RPMI7951 (cell line): ENCODE measurements around the gene KCNG4. TPM values are rescaled to one million over a fixed set of nuclear protein-coding genes. Genes with fewer than 3 reads are reported as not detected.

Experiments used
- DNase-seq: peaks from one replicate; pipeline ENCODE4 v3.0.0-alpha.2; 2012; ENCODE audit warnings: low read depth
- total RNA-seq: library from RNA; depleted of rRNA; stranded (reverse); fragments of >200 nt; shearing (Covaris generic); gene quantifications from 2 replicates; pipeline ENCODE4 v1.2.3, GENCODE V29; 2014; rRNA removed

The KCNG4 gene
- total RNA-seq, 1 experiment from 2014 or later: not detected

GRCh38 chr16:84183572-84183875 lies 56.3 kb downstream of the KCNG4 start:
- no peak for DNase-seq

GRCh38 chr16:84182680-84183571 lies 56.9 kb downstream of the KCNG4 start:
- no peak for DNase-seq

GRCh38 chr16:84182104-84182503 lies 57.7 kb downstream of the KCNG4 start:
- no peak for DNase-seq

- no peak for DNase-seq
Observed at GRCh38 chr16:84181144-84181915, 58.5 kb downstream of the KCNG4 start.

GRCh38 chr16:84180519-84181140 lies 59.2 kb downstream of the KCNG4 start:
- no peak for DNase-seq

GRCh38 chr16:84179612-84180320 lies 60.0 kb downstream of the KCNG4 start:
- no peak for DNase-seq

GRCh38 chr16:84178892-84179611 lies 60.8 kb downstream of the KCNG4 start:
- DNase-seq: no peak

- DNase-seq: no peak
Observed at GRCh38 chr16:84178146-84178765, 61.6 kb downstream of the KCNG4 start.

- no peak for DNase-seq
Observed at GRCh38 chr16:84177741-84178073, 62.1 kb downstream of the KCNG4 start.

- no peak for DNase-seq
Observed at GRCh38 chr16:84176192-84177053, 63.4 kb downstream of the KCNG4 start.

GRCh38 chr16:84175350-84176081 lies 64.3 kb downstream of the KCNG4 start:
- DNase-seq: no peak

GRCh38 chr16:84174396-84174795 lies 65.4 kb downstream of the KCNG4 start:
- no peak for DNase-seq

GRCh38 chr16:84169765-84170310 lies 70.0 kb downstream of the KCNG4 start:
- no peak for DNase-seq

Other genes with a start within 250 kb of the KCNG4 start
- not detected in 2 replicates for gene SLC38A8, start 197.2 kb downstream of the KCNG4 start, total RNA-seq
- 38.2 and 38.6 TPM in 2 replicates for gene MBTPS1, start 123.1 kb downstream of the KCNG4 start, total RNA-seq
- gene HSDL1, start 94.8 kb downstream of the KCNG4 start, total RNA-seq: 18.2 and 18.6 TPM in 2 replicates
- not detected in 2 replicates for gene DNAAF1, start 94.7 kb downstream of the KCNG4 start, total RNA-seq
- gene TAF1C, start 53.0 kb downstream of the KCNG4 start, total RNA-seq: 9.0 and 9.4 TPM in 2 replicates
- gene ADAD2, start 48.9 kb downstream of the KCNG4 start, total RNA-seq: not detected in 2 replicates
- not detected in 2 replicates for gene WFDC1, start 54.9 kb upstream of the KCNG4 start, total RNA-seq
- not detected in 2 replicates for gene ATP2C2, start 128.5 kb upstream of the KCNG4 start, total RNA-seq